H1 (cell line): Measurements from ENCODE around the gene ADAMTS14. TPM values are rescaled to one million over a fixed set of nuclear protein-coding genes. Genes with fewer than 3 reads are reported as not detected.

ENCODE experiments used
- CTCF ChIA-PET: fragments of 300-600 bp; sonication (Branson Sonifier 250); formaldehyde crosslinking; loops from one replicate; lab custom pipeline; 2021; ENCODE audit not compliant: partially characterized antibody; lab: Charles Lee
- POLR2A ChIA-PET: fragments of 300-600 bp; sonication (Branson Sonifier 250); formaldehyde crosslinking; loops from one replicate; lab custom pipeline; 2021; ENCODE audit warnings: inconsistent platforms; ENCODE audit not compliant: partially characterized antibody; lab: Charles Lee
- DNase-seq, 2 experiments: peaks; one replicate each; pipeline versions ENCODE4 v3.0.0 to v3.0.0-alpha.2; 2010 to 2022; ENCODE audit warnings: low spot score in 2 of 2, low read depth in 1 of 2, mixed read lengths in 1 of 2
- FAIRE-seq: peaks from 2 replicates; lab custom pipeline; 2011; peaks lifted over from hg19 to GRCh38; lab: Jason Lieb, UNC
- H2AFZ ChIP-seq: 2 replicates; pipeline ENCODE4 v1.8.1; 2012; ENCODE audit warnings: low read length, inconsistent platforms
- H2AK5ac ChIP-seq: 2 replicates; pipeline ENCODE4 v1.6.1; 2013; ENCODE audit warnings: low read depth, low read length
- H2BK120ac ChIP-seq: replicated peaks from 2 replicates; pipeline ENCODE3; 2013; ENCODE audit warnings: low read depth, low read length, inconsistent platforms
- H2BK12ac ChIP-seq: 2 replicates; pipeline ENCODE4 v1.6.1; 2013; ENCODE audit warnings: low read depth, low read length
- H2BK15ac ChIP-seq: 2 replicates; pipeline ENCODE4 v1.6.1; 2013; ENCODE audit warnings: low read length
- H2BK20ac ChIP-seq: 2 replicates; pipeline ENCODE4 v1.6.1; 2013; ENCODE audit warnings: low read length
- H2BK5ac ChIP-seq: 2 replicates; pipeline ENCODE4 v1.6.1; 2013; ENCODE audit warnings: low read depth, low read length
- H3K14ac ChIP-seq: 2 replicates; pipeline ENCODE4 v1.6.1; 2013; ENCODE audit warnings: inconsistent platforms; ENCODE audit not compliant: insufficient read length
- H3K18ac ChIP-seq: 2 replicates; pipeline ENCODE4 v1.6.1; 2013; ENCODE audit warnings: low read length; ENCODE audit errors: extremely low read depth
- H3K23ac ChIP-seq: 2 replicates; pipeline ENCODE4 v1.6.1; 2013; ENCODE audit warnings: inconsistent platforms; ENCODE audit not compliant: insufficient read length
- H3K23me2 ChIP-seq: 2 replicates; pipeline ENCODE4 v1.6.1; 2013; ENCODE audit warnings: low read depth, low read length
- H3K27ac ChIP-seq: 2 replicates; pipeline ENCODE4 v1.6.1; 2011; ENCODE audit warnings: low read depth, low read length, inconsistent platforms
- H3K27me3 ChIP-seq, 4 experiments: replicated peaks in 1 of 4; 1 replicate in 1 of 4; 2 replicates in 3 of 4; pipeline versions ENCODE4 v1.6.1 to v1.8.1; 2011 to 2013; ENCODE audit warnings: low read length in 3 of 4, mild to moderate bottlenecking in 3 of 4, inconsistent platforms in 2 of 4, mixed read lengths in 2 of 4, moderate library complexity in 1 of 4; ENCODE audit not compliant: control insufficient read depth in 3 of 4, insufficient read depth in 3 of 4; ENCODE audit errors: extremely low read depth in 1 of 4
- H3K36me3 ChIP-seq, 4 experiments: 2 replicates each; pipeline versions ENCODE4 v1.6.1 to v1.8.1; 2011 to 2013; ENCODE audit warnings: mild to moderate bottlenecking in 4 of 4, low read length in 3 of 4, moderate library complexity in 2 of 4, control low read depth in 1 of 4, inconsistent platforms in 1 of 4; ENCODE audit not compliant: insufficient read depth in 4 of 4, control insufficient read depth in 2 of 4
- H3K4ac ChIP-seq: replicated peaks from 2 replicates; pipeline ENCODE3; 2013; ENCODE audit warnings: low read length, low read depth, mixed read lengths, inconsistent platforms; ENCODE audit not compliant: insufficient read length
- H3K4me1 ChIP-seq, 4 experiments: replicated peaks in 1 of 4; 1 replicate in 1 of 4; 2 replicates in 3 of 4; pipeline versions ENCODE4 v1.6.1 to v1.8.1; 2011 to 2013; ENCODE audit warnings: low read length in 3 of 4, inconsistent platforms in 2 of 4, mixed read lengths in 1 of 4; ENCODE audit not compliant: insufficient read depth in 4 of 4, control insufficient read depth in 3 of 4
- H3K4me2 ChIP-seq, 2 experiments: 2 replicates each; pipeline versions ENCODE4 v1.6.1 to v1.8.1; 2011 to 2013; ENCODE audit warnings: low read depth in 2 of 2, low read length in 2 of 2, control low read depth in 1 of 2, inconsistent platforms in 1 of 2, mild to moderate bottlenecking in 1 of 2; ENCODE audit not compliant: insufficient read depth in 1 of 2
- H3K4me3 ChIP-seq, 4 experiments: fragments of 200-600, 300-600 bp in 1 of 4; sonication (generic), shearing (Covaris generic), sonication (Bioruptor Twin) in 1 of 4; 2 replicates each; pipeline versions ENCODE4 v1.5.1 to v1.8.1; 2011 to 2016; ENCODE audit warnings: low read length in 4 of 4, low read depth in 3 of 4, control low read depth in 2 of 4, inconsistent platforms in 2 of 4, mild to moderate bottlenecking in 2 of 4, mixed read lengths in 1 of 4, moderate library complexity in 1 of 4; ENCODE audit not compliant: insufficient read depth in 2 of 4; ENCODE audit errors: extremely low read depth in 1 of 4
- H3K56ac ChIP-seq: replicated peaks from 2 replicates; pipeline ENCODE3; 2013; ENCODE audit warnings: low read depth, mild to moderate bottlenecking, mixed read lengths, low read length, inconsistent platforms; ENCODE audit not compliant: insufficient read length
- H3K79me1 ChIP-seq: 2 replicates; pipeline ENCODE4 v1.6.1; 2013; ENCODE audit warnings: low read depth, low read length, control low read depth
- H3K79me2 ChIP-seq, 2 experiments: 2 replicates each; pipeline versions ENCODE4 v1.6.1 to v1.8.1; 2012 to 2013; ENCODE audit warnings: low read length in 2 of 2, mild to moderate bottlenecking in 2 of 2, inconsistent platforms in 1 of 2; ENCODE audit not compliant: insufficient read depth in 2 of 2, control insufficient read depth in 1 of 2
- H3K9ac ChIP-seq, 4 experiments: replicated peaks in 1 of 4; 1 replicate in 1 of 4; 2 replicates in 3 of 4; pipeline versions ENCODE4 v1.6.1 to v1.8.1; 2011 to 2013; ENCODE audit warnings: low read depth in 3 of 4, low read length in 3 of 4, control low read depth in 2 of 4, mild to moderate bottlenecking in 2 of 4, moderate library complexity in 2 of 4, inconsistent platforms in 1 of 4; ENCODE audit errors: extremely low read depth in 1 of 4
- H3K9me3 ChIP-seq, 2 experiments: 2 replicates each; pipeline versions ENCODE4 v1.6.1 to v1.8.1; 2012 to 2013; ENCODE audit warnings: mild to moderate bottlenecking in 2 of 2, moderate library complexity in 2 of 2, control low read depth in 1 of 2, inconsistent platforms in 1 of 2, low read depth in 1 of 2, low read length in 1 of 2, mixed read lengths in 1 of 2; ENCODE audit not compliant: insufficient read depth in 2 of 2
- H4K20me1 ChIP-seq, 2 experiments: replicated peaks in 1 of 2; 2 replicates each; pipeline versions ENCODE3 to v1.8.1; 2011 to 2013; ENCODE audit warnings: inconsistent platforms in 2 of 2, low read length in 2 of 2, mild to moderate bottlenecking in 1 of 2; ENCODE audit not compliant: insufficient read depth in 2 of 2, control insufficient read depth in 1 of 2
- H4K5ac ChIP-seq: 2 replicates; pipeline ENCODE4 v1.6.1; 2013; ENCODE audit warnings: low read length, low read depth, mixed read lengths, inconsistent platforms; ENCODE audit not compliant: insufficient read length
- H4K8ac ChIP-seq: 2 replicates; pipeline ENCODE4 v1.8.0; 2013; ENCODE audit warnings: mild to moderate bottlenecking, moderate library complexity, low read length, inconsistent platforms; ENCODE audit not compliant: insufficient read depth; ENCODE audit errors: extremely low read depth
- H4K91ac ChIP-seq: replicated peaks from 2 replicates; pipeline ENCODE3; 2013; ENCODE audit warnings: low read length, mixed read lengths, inconsistent platforms; ENCODE audit not compliant: insufficient read length
- BACH1 ChIP-seq: IDR thresholded peaks from 2 replicates; pipeline ENCODE4 v1.6.1; 2012; ENCODE audit warnings: low read length, improper control_type of control experiment
- CBX5 ChIP-seq: fragments of 300-800, 300-1000 bp; sonication (generic); IDR thresholded peaks from 2 replicates; pipeline ENCODE4 v1.7.1; 2016; ENCODE audit warnings: antibody characterized with exemption, low read length, low read depth
- EP300 ChIP-seq, 2 experiments: IDR thresholded peaks; 1 replicate in 1 of 2; 2 replicates in 1 of 2; pipeline ENCODE4 v1.6.1; 2011 to 2012; ENCODE audit warnings: low read depth in 2 of 2, low read length in 2 of 2, mild to moderate bottlenecking in 2 of 2, borderline replicate concordance in 1 of 2, inconsistent platforms in 1 of 2, moderate library complexity in 1 of 2
- FOSL1 ChIP-seq: IDR thresholded peaks from 2 replicates; pipeline ENCODE4 v1.6.1; 2011; ENCODE audit warnings: mild to moderate bottlenecking, low read depth, low read length, moderate library complexity; ENCODE audit not compliant: insufficient read depth
- HDAC2 ChIP-seq, 2 experiments: fragments of 300-600 bp in 1 of 2; sonication (generic) in 1 of 2; IDR thresholded peaks; 2 replicates each; pipeline ENCODE4 v1.6.1; 2011 to 2012; ENCODE audit warnings: low read depth in 2 of 2, low read length in 2 of 2, mild to moderate bottlenecking in 2 of 2, moderate library complexity in 2 of 2, borderline replicate concordance in 1 of 2, inconsistent platforms in 1 of 2
- KDM5A ChIP-seq: fragments of 200-600 bp; IDR thresholded peaks from 2 replicates; pipeline ENCODE4 v1.7.1; 2012; ENCODE audit warnings: mild to moderate bottlenecking, low read length, inconsistent platforms, mixed read lengths
- NANOG ChIP-seq: IDR thresholded peaks from 2 replicates; pipeline ENCODE4 v1.6.1; 2011; ENCODE audit warnings: low read length, low read depth, mild to moderate bottlenecking, inconsistent platforms; ENCODE audit not compliant: insufficient read depth, poor library complexity, severe bottlenecking
- POLR2A ChIP-seq, 2 experiments: IDR thresholded peaks; 1 replicate in 1 of 2; 2 replicates in 1 of 2; pipeline ENCODE4 v1.6.1; 2011; ENCODE audit warnings: low read depth in 2 of 2, low read length in 2 of 2, mild to moderate bottlenecking in 2 of 2; ENCODE audit errors: control extremely low read depth in 1 of 2
- RXRA ChIP-seq: IDR thresholded peaks from 2 replicates; pipeline ENCODE4 v1.6.1; 2011; ENCODE audit warnings: low read depth, mild to moderate bottlenecking, low read length, moderate library complexity; ENCODE audit not compliant: insufficient read depth
- SAP30 ChIP-seq: fragments of 300-600 bp; sonication (generic); IDR thresholded peaks from 2 replicates; pipeline ENCODE4 v1.7.1; 2012; ENCODE audit warnings: low read length, moderate library complexity, mild to moderate bottlenecking, inconsistent platforms; ENCODE audit not compliant: insufficient read depth, insufficient replicate concordance
- SIRT6 ChIP-seq: IDR thresholded peaks from one replicate; pipeline ENCODE4 v1.7.1; 2012; ENCODE audit warnings: low read length, inconsistent platforms
- SP2 ChIP-seq: IDR thresholded peaks from 2 replicates; pipeline ENCODE4 v1.6.1; 2012; ENCODE audit warnings: mild to moderate bottlenecking, low read length, inconsistent platforms
- SUZ12 ChIP-seq: fragments of 200-600 bp; sonication (generic); IDR thresholded peaks from 2 replicates; pipeline ENCODE4 v1.6.1; 2012; ENCODE audit warnings: mild to moderate bottlenecking, inconsistent platforms, low read length, moderate library complexity, mixed read lengths
- TCF12 ChIP-seq: IDR thresholded peaks from 2 replicates; pipeline ENCODE4 v1.6.1; 2011; ENCODE audit warnings: low read depth, mild to moderate bottlenecking, low read length
- YY1 ChIP-seq: IDR thresholded peaks from 2 replicates; pipeline ENCODE4 v1.6.1; 2011; ENCODE audit warnings: low read depth, mild to moderate bottlenecking, low read length
- WGBS, 2 experiments: shearing (Covaris generic) in 1 of 2; methylation state at CpG; one replicate each; pipeline versions ENCODE4 v1.1.6 to v1.1.7; 2013 to 2015; ENCODE audit warnings: low lambda C conversion rate in 2 of 2, mixed read lengths in 2 of 2, inconsistent platforms in 1 of 2, low coverage in 1 of 2, missing lambda C conversion rate in 1 of 2; ENCODE audit not compliant: insufficient replicate concordance in 2 of 2, insufficient coverage in 1 of 2, insufficient read length in 1 of 2; ENCODE audit errors: extremely low coverage in 1 of 2, missing lambda C conversion rate in 1 of 2; 5-methylcytosine and 5-hydroxymethylcytosine counted together
- polyA plus RNA-seq, 7 experiments: library from polyadenylated mRNA; depleted of rRNA in 3 of 7; stranded (reverse) in 5 of 7; unstranded in 2 of 7; fragments of >200 nt in 5 of 7; fragments of 200-250 nt in 2 of 7; gene quantifications; 1 replicate in 5 of 7; 2 replicates in 1 of 7; 4 replicates in 1 of 7; pipeline versions ENCODE4 v1.2.1 to v1.2.3, GENCODE V29; 2011 to 2013; ENCODE audit warnings: missing spikeins in 2 of 7, mixed read lengths in 2 of 7
- total RNA-seq: library from RNA; stranded (reverse); fragmentation: NEBNext Ultra II Directional; extraction: Animal tissue kit (Norgen Biotek cat#: 25700); gene quantifications from 2 replicates; pipeline ENCODE4 v1.2.1, GENCODE V29; 2021

ADAMTS14 gene
- total and polyA plus RNA-seq, 2 of the 8 experiments (the other 6 are each of a cell fraction or from before 2014, with no cell fraction given) = 2.0 to 2.3 TPM

DNA sequence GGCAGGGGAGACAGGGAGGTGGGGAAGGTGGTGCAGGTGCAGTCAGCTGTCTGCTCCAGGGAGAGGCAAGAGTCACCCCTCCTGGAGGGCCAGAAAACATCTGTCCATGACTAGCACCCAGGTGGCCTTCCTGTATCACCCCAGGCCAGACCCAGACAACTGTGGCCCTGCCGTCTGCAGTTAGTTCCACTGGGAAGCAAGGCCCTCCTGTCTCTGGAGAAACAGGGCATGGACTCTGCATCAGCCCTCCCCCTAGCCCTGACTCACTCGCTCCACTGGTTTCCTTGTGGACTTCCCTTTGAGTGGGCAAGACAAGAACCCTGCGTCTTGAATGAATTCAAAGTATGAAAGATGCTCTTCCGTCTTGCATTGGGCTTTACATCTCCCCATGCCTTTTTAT, 100.3 kb downstream of the ADAMTS14 start:
- CTCF ChIA-PET = interaction anchor here (1.0 to 4.4 kb wide), 2 partner anchors 11 to 14 kb away, joined by 3 to 15 read pairs; no protein-coding TSS in a partner anchor
- H3K9me3 ChIP-seq = no peaks in the 10 kb centered on the region
- no peak overlapping the region for H3K4me2 ChIP-seq
- H3K14ac ChIP-seq = no peak overlapping the region
- H3K4me1 ChIP-seq = no peaks in the 10 kb centered on the region; a peak in 1 of 7 replicates
- H3K9ac ChIP-seq = no peak overlapping the region
- no peak overlapping the region for H3K27ac ChIP-seq
- H3K4ac ChIP-seq = no peak overlapping the region
- no peak overlapping the region for H4K5ac ChIP-seq
- 89% methylated on average over 3 of the region's 4 CpGs; no CpG with 5 or more reads in 1 of the 2 experiments for whole genome bisulfite sequencing, 2 experiments
- no peaks in the 10 kb centered on the region for H3K79me2 ChIP-seq
- H3K18ac ChIP-seq = no peak overlapping the region
- H3K79me1 ChIP-seq = no peaks in the 10 kb centered on the region
- H4K20me1 ChIP-seq = no peaks in the 10 kb centered on the region
- FAIRE-seq = no peak
- no peak overlapping the region for H3K56ac ChIP-seq
- no peaks in the 10 kb centered on the region for H3K23me2 ChIP-seq
- POLR2A ChIA-PET = no interaction called here
- no peaks in the 10 kb centered on the region for H3K27me3 ChIP-seq
- no peak overlapping the region for H4K8ac ChIP-seq
- no peak overlapping the region for H2BK5ac ChIP-seq
- H4K91ac ChIP-seq = no peak overlapping the region
- no peak overlapping the region for H3K23ac ChIP-seq
- H2AK5ac ChIP-seq = no peak overlapping the region
- H2BK12ac ChIP-seq = no peak overlapping the region
- H2AFZ ChIP-seq = no peak overlapping the region
- H3K36me3 ChIP-seq = no peaks in the 10 kb centered on the region
- H3K4me3 ChIP-seq = no peak overlapping the region
- no peak overlapping the region for H2BK15ac ChIP-seq
- no peak overlapping the region for H2BK120ac ChIP-seq
- no peak overlapping the region for H2BK20ac ChIP-seq
- DNase-seq = peak in 1 of 2 experiments; percentile 39
- TF ChIP-seq FOSL1 (no peak), YY1 (no peak), SIRT6 (no peak), SAP30 (no peak), RXRA (no peak), BACH1 (no peak), SP2 (no peak), TCF12 (no peak), CBX5 (no peak), POLR2A (IDR thresholded peaks at IDR 0.05; ENCODE audit: control extremely low read depth in 1 of 2, low read depth in 2 of 2, low read length in 2 of 2) (no peak), SUZ12 (no peak), HDAC2 (IDR thresholded peaks at IDR 0.05; ENCODE audit: borderline replicate concordance in 1 of 2, low read depth in 2 of 2, low read length in 2 of 2) (no peak), EP300 (IDR thresholded peaks at IDR 0.05; ENCODE audit: borderline replicate concordance in 1 of 2, low read depth in 2 of 2, low read length in 2 of 2) (no peak), KDM5A (no peak), NANOG (no peak)
